B cell (primary cell): ENCODE data around the gene MOB3C. TPM values are rescaled to one million over a fixed set of nuclear protein-coding genes. Genes with fewer than 3 reads are reported as not detected.
A peak's percentile ranks its signal among the peaks of the same experiment; 100 is the strongest.

Experiments used
- ATAC-seq: fragments of 200-7000 bp; cut with Tn5 transposase; one replicate; pipeline ENCODE4 v1.10.0; 2021; ENCODE audit warnings: low read depth, mild to moderate bottlenecking, moderate number of reproducible peaks, moderate library complexity
- CTCF ChIA-PET: fragments of 350-600 bp; sonication (Branson Sonifier 250); formaldehyde crosslinking; loops from one replicate; lab custom pipeline; 2021; ENCODE audit warnings: antibody characterized with exemption, inconsistent platforms; lab: Charles Lee
- POLR2A ChIA-PET: fragments of 350-600 bp; sonication (Branson Sonifier 250); formaldehyde crosslinking; loops from one replicate; lab custom pipeline; 2021; ENCODE audit warnings: antibody characterized with exemption; lab: Charles Lee
- DNase-seq: peaks from one replicate; pipeline ENCODE4 v3.0.0; 2013
- H2AFZ ChIP-seq: 2 replicates; pipeline ENCODE4 v1.6.1; 2012; ENCODE audit warnings: mild to moderate bottlenecking, low read depth, low read length; ENCODE audit not compliant: insufficient read depth, poor library complexity, severe bottlenecking
- H3K27ac ChIP-seq, 2 donors: 1 replicate in 1 of 2; 2 replicates in 1 of 2; pipeline ENCODE4 v1.5.1; 2012 to 2013; ENCODE audit warnings: low read length in 2 of 2, mild to moderate bottlenecking in 2 of 2, moderate library complexity in 1 of 2
- H3K27me3 ChIP-seq, 4 experiments: fragments of 200-600 bp in 1 of 4; sonication (generic) in 1 of 4; replicated peaks in 1 of 4; 1 replicate in 2 of 4; 2 replicates in 2 of 4; pipeline versions ENCODE4 v1.6.1 to v1.7.0; 2013 to 2016; ENCODE audit warnings: low read length in 3 of 4, mild to moderate bottlenecking in 2 of 4, mixed read lengths in 1 of 4, moderate library complexity in 1 of 4; ENCODE audit not compliant: insufficient read depth in 4 of 4, control insufficient read depth in 3 of 4; ENCODE audit errors: control extremely low read depth in 1 of 4
- H3K36me3 ChIP-seq, 2 experiments: replicated peaks in 1 of 2; 1 replicate in 1 of 2; 2 replicates in 1 of 2; pipeline versions ENCODE4 v1.6.1 to v1.7.1; 2013; ENCODE audit warnings: low read length in 1 of 2; ENCODE audit not compliant: insufficient read depth in 2 of 2, control insufficient read depth in 1 of 2; ENCODE audit errors: control extremely low read depth in 1 of 2, extremely low read depth in 1 of 2
- H3K4me1 ChIP-seq, 2 donors: fragments of 200-600 bp in 1 of 2; sonication (generic) in 1 of 2; 1 replicate in 1 of 2; 2 replicates in 1 of 2; pipeline versions ENCODE4 v1.5.1 to v1.6.1; 2013 to 2017; ENCODE audit warnings: low read length in 2 of 2; ENCODE audit not compliant: control insufficient read depth in 2 of 2, insufficient read depth in 2 of 2
- H3K4me2 ChIP-seq: replicated peaks from 2 replicates; pipeline ENCODE3; 2012; ENCODE audit warnings: mild to moderate bottlenecking, low read depth, low read length; ENCODE audit not compliant: poor library complexity, severe bottlenecking
- H3K4me3 ChIP-seq, 5 experiments: fragments of 200-600 bp in 1 of 5; sonication (generic) in 1 of 5; 1 replicate in 3 of 5; 2 replicates in 2 of 5; pipeline versions ENCODE4 v1.5.1 to v1.7.0; 2011 to 2016; ENCODE audit warnings: low read length in 4 of 5, mild to moderate bottlenecking in 4 of 5, low read depth in 2 of 5, control low read depth in 1 of 5, moderate library complexity in 1 of 5; ENCODE audit not compliant: insufficient read depth in 1 of 5; ENCODE audit errors: control extremely low read depth in 1 of 5, extremely low read depth in 1 of 5
- H3K79me2 ChIP-seq: fragments of 200-600 bp; sonication (generic); one replicate; pipeline ENCODE4 v1.6.0; 2016; ENCODE audit warnings: low read length; ENCODE audit not compliant: control insufficient read depth, insufficient read depth
- H3K9ac ChIP-seq: fragments of 200-600 bp; sonication (generic); 2 replicates; pipeline ENCODE4 v1.6.1; 2017; ENCODE audit warnings: mild to moderate bottlenecking, low read length, moderate library complexity
- H3K9me3 ChIP-seq, 3 donors: one replicate each; pipeline versions ENCODE4 v1.6.1 to v1.7.1; 2013; ENCODE audit warnings: low read length in 2 of 3; ENCODE audit not compliant: control insufficient read depth in 2 of 3, insufficient read depth in 1 of 3; ENCODE audit errors: control extremely low read depth in 1 of 3
- H4K20me1 ChIP-seq: 2 replicates; pipeline ENCODE4 v1.6.0; 2012; ENCODE audit warnings: mild to moderate bottlenecking, low read length; ENCODE audit not compliant: insufficient read depth, control insufficient read depth, poor library complexity, severe bottlenecking
- H3K27ac Mint-ChIP-seq: one replicate; pipeline ENCODE4 v1.8.0; 2021; ENCODE audit warnings: mixed read lengths
- H3K27me3 Mint-ChIP-seq: one replicate; pipeline ENCODE4 v1.8.0; 2021; ENCODE audit warnings: mixed read lengths
- H3K4me1 Mint-ChIP-seq: one replicate; pipeline ENCODE4 v1.8.0; 2021; ENCODE audit warnings: mixed read lengths
- H3K4me3 Mint-ChIP-seq: one replicate; pipeline ENCODE4 v1.8.0; 2021; ENCODE audit warnings: mixed read lengths
- H3K9me3 Mint-ChIP-seq: one replicate; pipeline ENCODE4 v1.8.0; 2022; ENCODE audit warnings: mixed read lengths; ENCODE audit not compliant: insufficient read depth
- CTCF ChIP-seq: fragments of 200-600 bp; IDR thresholded peaks from one replicate; pipeline ENCODE4 v1.8.0; 2022; ENCODE audit warnings: antibody characterized with exemption, mild to moderate bottlenecking
- EZH2 ChIP-seq: IDR thresholded peaks from 2 replicates; pipeline ENCODE4 v1.6.1; 2012; ENCODE audit warnings: borderline replicate concordance, low read depth, mild to moderate bottlenecking, moderate library complexity, low read length; ENCODE audit not compliant: insufficient read depth, poor library complexity, severe bottlenecking
- WGBS: methylation state at CpG from one replicate; pipeline ENCODE4 v1.1.5; 2013; ENCODE audit warnings: missing lambda C conversion rate; ENCODE audit not compliant: insufficient coverage; 5-methylcytosine and 5-hydroxymethylcytosine counted together
- intact Hi-C: fragments of 100-400 bp; cut with micrococcal nuclease; formaldehyde crosslinking; loops from one replicate; pipeline ENCODE4 v1.10.0; 2022
- polyA plus RNA-seq: library from polyadenylated mRNA; depleted of rRNA; stranded (reverse); fragments of >200 nt; gene quantifications from 2 replicates; pipeline ENCODE4 v1.2.3, GENCODE V29; 2012
- total RNA-seq, 2 donors: library from RNA; stranded (reverse); fragments of 120-200 nt in 1 of 2; gene quantifications; 1 replicate in 1 of 2; 2 replicates in 1 of 2; pipeline versions ENCODE4 v1.2.3 to v1.2.4, GENCODE V29; 2013 to 2022

The MOB3C gene
- total and polyA plus RNA-seq, 2 donors (not counting 1 experiment from before 2014, with no cell fraction given), result 18.9 to 19.2 TPM

- CTCF ChIA-PET, result interaction anchor here (0.5 to 3.5 kb wide), 3 partner anchors 13 to 257 kb away, joined by 4 to 40 read pairs (median 5); partner anchors contain the start of genes EFCAB14 and MOB3C
- peak overlapping the region; percentile 96 for H2AFZ ChIP-seq
- Mint-ChIP-seq H3K27me3 (no peaks in the 10 kb centered on the region), H3K4me3 (peak overlapping the region; percentile 96), H3K9me3 (no peaks in the 10 kb centered on the region), H3K27ac (peak overlapping the region; percentile 95), H3K4me1 (peaks cover 27% of the 10 kb centered on the region)
- H3K4me2 ChIP-seq, result peak overlapping the region; percentile 89
- intact Hi-C loops, result loop anchor here (5.0 kb wide), 2 partner anchors 74 to 301 kb away; partner anchors contain the start of genes LRRC41 and UQCRH
- ATAC-seq (no peak), DNase-seq (no peak)
- peak overlapping the region; percentile 72 to 95 (median 92) for H3K4me3 ChIP-seq
- POLR2A ChIA-PET, result interaction anchor here (1.0 to 2.7 kb wide), 3 partner anchors 10 to 116 kb away, joined by 3 to 27 read pairs (median 6); partner anchors contain the start of genes EFCAB14 and MOB3C
- no peaks in the 10 kb centered on the region for H3K27me3 ChIP-seq
- peak overlapping the region; percentile 14 to 62 for H3K27ac ChIP-seq
- H3K36me3 ChIP-seq, result peaks cover 3 to 6% of the 10 kb centered on the region in 2 experiments
- H3K4me1 ChIP-seq, result peaks cover 12 to 15% of the 10 kb centered on the region in 2 donors
- H3K9me3 ChIP-seq, result no peaks in the 10 kb centered on the region
- no peaks in the 10 kb centered on the region for H4K20me1 ChIP-seq
- peak overlapping the region; percentile 83 for H3K9ac ChIP-seq
- peaks cover 17% of the 10 kb centered on the region for H3K79me2 ChIP-seq
- WGBS, result 6% methylated on average over 2 of the region's 2 CpGs
- TF ChIP-seq CTCF, result no peak
- no peak for TF ChIP-seq EZH2
Observed at GRCh38 chr1:46603481-46603857, 13.1 kb downstream of the MOB3C start.

GRCh38 chr1:46601257-46602007 is 15.2 kb downstream of the MOB3C start:
- CTCF ChIA-PET, result no interaction called here
- H3K4me2 ChIP-seq, result no peak overlapping the region
- no peaks in the 10 kb centered on the region for H3K27me3 ChIP-seq
- Mint-ChIP-seq H3K9me3 (no peaks in the 10 kb centered on the region), H3K27ac (no peak overlapping the region), H3K4me3 (peak overlapping the region; percentile 11), H3K27me3 (no peaks in the 10 kb centered on the region), H3K4me1 (peaks cover 27% of the 10 kb centered on the region)
- no peaks in the 10 kb centered on the region for H3K9me3 ChIP-seq
- H3K4me3 ChIP-seq, result no peak overlapping the region
- no peak for TF ChIP-seq CTCF
- TF ChIP-seq EZH2, result no peak
- DNase-seq, result no peak
- no peak overlapping the region for H3K9ac ChIP-seq
- peaks cover 12 to 15% of the 10 kb centered on the region in 2 donors for H3K4me1 ChIP-seq
- intact Hi-C loops, result loop anchor here (5.0 kb wide), 2 partner anchors 76 to 299 kb away; partner anchors contain the start of genes LRRC41 and UQCRH
- no peak overlapping the region for H2AFZ ChIP-seq
- H3K36me3 ChIP-seq, result peaks cover 0 to 4% of the 10 kb centered on the region in 2 experiments
- H3K27ac ChIP-seq, result no peak overlapping the region
- peaks cover 17% of the 10 kb centered on the region for H3K79me2 ChIP-seq
- H4K20me1 ChIP-seq, result no peaks in the 10 kb centered on the region
- ATAC-seq, result no peak
- POLR2A ChIA-PET, result no interaction called here
- WGBS, result 100% methylated on average over 1 of the region's 3 CpGs
